HG03354 (cell line): ENCODE measurements around the gene CDC123.

Experiments used
- ATAC-seq: cut with Tn5 transposase; IDR thresholded peaks from one replicate; pipeline ENCODE4 v1.9.1; 2021; ENCODE audit warnings: mild to moderate bottlenecking; ENCODE audit not compliant: unreplicated experiment, poor library complexity, severe bottlenecking

CDC123 gene

GRCh38 chr10:12187321-12187905, 8.6 kb upstream of the CDC123 start:
- no peak for ATAC-seq

GRCh38 chr10:12188656-12189055, 7.3 kb upstream of the CDC123 start:
- no peak for ATAC-seq

- ATAC-seq, result no peak
These were observed 6.6 kb upstream of the CDC123 start for GRCh38 chr10:12189426-12189825.

- ATAC-seq, result no peak
These were observed 4.3 kb upstream of the CDC123 start for GRCh38 chr10:12191715-12192114.

GRCh38 chr10:12193193-12193592, 2.8 kb upstream of the CDC123 start:
- no peak for ATAC-seq

GRCh38 chr10:12194752-12195271, 1.2 kb upstream of the CDC123 start:
- ATAC-seq, result no peak

- peak; percentile 8 for ATAC-seq
These were observed 746 bp upstream of the CDC123 start for GRCh38 chr10:12195281-12195602.

GRCh38 chr10:12196531-12197211, 683 bp downstream of the CDC123 start:
- no peak for ATAC-seq

- ATAC-seq, result no peak
These were observed 2.2 kb downstream of the CDC123 start for GRCh38 chr10:12198156-12198555.

- ATAC-seq, result no peak
These were observed 4.9 kb downstream of the CDC123 start for GRCh38 chr10:12200850-12201249.

- ATAC-seq, result no peak
These were observed 5.6 kb downstream of the CDC123 start for GRCh38 chr10:12201543-12201942.

- ATAC-seq, result no peak
These were observed 6.2 kb downstream of the CDC123 start for GRCh38 chr10:12202226-12202625.

GRCh38 chr10:12205082-12205481, 9.1 kb downstream of the CDC123 start:
- no peak for ATAC-seq

- ATAC-seq, result no peak
These were observed 11.1 kb downstream of the CDC123 start for GRCh38 chr10:12207114-12207513.

- ATAC-seq, result no peak
These were observed 12.5 kb downstream of the CDC123 start for GRCh38 chr10:12208460-12208859.

- no peak for ATAC-seq
These were observed 16.5 kb downstream of the CDC123 start for GRCh38 chr10:12212454-12212853.

GRCh38 chr10:12213621-12214020, 17.6 kb downstream of the CDC123 start:
- no peak for ATAC-seq

- no peak for ATAC-seq
These were observed 18.1 kb downstream of the CDC123 start for GRCh38 chr10:12214093-12214492.

GRCh38 chr10:12214763-12215218, 18.8 kb downstream of the CDC123 start:
- no peak for ATAC-seq

- ATAC-seq, result no peak
These were observed 23.0 kb downstream of the CDC123 start for GRCh38 chr10:12218991-12219390.
